Astrocyte (in vitro differentiated cells and primary cell): ENCODE results near the gene PHC1.

Source experiments
- EZH2 ChIP-seq: IDR thresholded peaks from 2 replicates; pipeline ENCODE4 v1.6.1; 2012; ENCODE audit warnings: mild to moderate bottlenecking, low read length, inconsistent platforms; ENCODE audit not compliant: insufficient read depth
- TF ChIP-seq, protein P1 (sequence below): IDR thresholded peaks from 2 replicates; pipeline ENCODE4 v1.5.1; 2011; ENCODE audit warnings: low read depth, mild to moderate bottlenecking, inconsistent platforms, low read length, moderate library complexity; ENCODE audit not compliant: insufficient read depth

DNA sequence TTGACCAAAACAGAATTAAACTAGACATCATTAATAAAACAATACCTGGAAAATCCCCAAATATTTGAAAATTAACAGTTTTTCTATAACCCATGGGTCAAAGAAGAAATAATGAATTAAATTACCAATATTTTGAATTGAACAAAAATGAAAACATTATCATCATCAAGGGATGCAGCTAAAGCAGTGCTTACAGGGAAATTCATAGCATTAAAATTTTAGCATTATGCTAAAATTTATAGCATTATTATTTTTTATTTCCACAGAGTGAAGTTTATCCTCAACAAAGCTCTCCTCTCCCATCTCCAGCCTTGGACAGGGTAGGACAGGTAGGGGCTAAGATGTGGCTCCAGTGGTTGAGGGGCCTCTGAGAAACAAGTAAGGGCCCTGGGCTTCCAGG lies 54.5 kb downstream of the PHC1 start:
- TF ChIP-seq EZH2, result no peak
- TF ChIP-seq, protein P1, sequence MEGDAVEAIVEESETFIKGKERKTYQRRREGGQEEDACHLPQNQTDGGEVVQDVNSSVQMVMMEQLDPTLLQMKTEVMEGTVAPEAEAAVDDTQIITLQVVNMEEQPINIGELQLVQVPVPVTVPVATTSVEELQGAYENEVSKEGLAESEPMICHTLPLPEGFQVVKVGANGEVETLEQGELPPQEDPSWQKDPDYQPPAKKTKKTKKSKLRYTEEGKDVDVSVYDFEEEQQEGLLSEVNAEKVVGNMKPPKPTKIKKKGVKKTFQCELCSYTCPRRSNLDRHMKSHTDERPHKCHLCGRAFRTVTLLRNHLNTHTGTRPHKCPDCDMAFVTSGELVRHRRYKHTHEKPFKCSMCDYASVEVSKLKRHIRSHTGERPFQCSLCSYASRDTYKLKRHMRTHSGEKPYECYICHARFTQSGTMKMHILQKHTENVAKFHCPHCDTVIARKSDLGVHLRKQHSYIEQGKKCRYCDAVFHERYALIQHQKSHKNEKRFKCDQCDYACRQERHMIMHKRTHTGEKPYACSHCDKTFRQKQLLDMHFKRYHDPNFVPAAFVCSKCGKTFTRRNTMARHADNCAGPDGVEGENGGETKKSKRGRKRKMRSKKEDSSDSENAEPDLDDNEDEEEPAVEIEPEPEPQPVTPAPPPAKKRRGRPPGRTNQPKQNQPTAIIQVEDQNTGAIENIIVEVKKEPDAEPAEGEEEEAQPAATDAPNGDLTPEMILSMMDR, result no peak
